Neural cell (in vitro differentiated cells): Measurements from ENCODE around the gene FOXC2. TPM values are rescaled to one million over a fixed set of nuclear protein-coding genes. Genes with fewer than 3 reads are reported as not detected.

Experiments
- H2AFZ ChIP-seq: fragments of 200-600, 300-800 bp; sonication (generic), shearing (Covaris generic); 2 replicates; pipeline ENCODE4 v1.6.0; 2014; ENCODE audit warnings: low read depth, mild to moderate bottlenecking, antibody characterized with exemption, low read length, moderate library complexity
- H3F3A ChIP-seq: fragments of 200-600 bp; shearing (Covaris generic); 2 replicates; pipeline ENCODE4 v1.6.1; 2016; ENCODE audit warnings: mild to moderate bottlenecking, moderate library complexity, mixed read lengths, antibody characterized with exemption, low read length; ENCODE audit not compliant: insufficient read depth, poor library complexity, severe bottlenecking
- H3K27ac ChIP-seq: fragments of 200-600, 300-800 bp; sonication (generic), shearing (Covaris generic); 2 replicates; pipeline ENCODE4 v1.5.1; 2014; ENCODE audit warnings: mild to moderate bottlenecking, low read length, moderate library complexity
- H3K27me3 ChIP-seq: fragments of 300-800, 200-600 bp; sonication (generic), shearing (Covaris generic); 2 replicates; pipeline ENCODE4 v1.6.0; 2014; ENCODE audit warnings: mild to moderate bottlenecking, low read depth, low read length, moderate library complexity; ENCODE audit not compliant: insufficient read depth
- H3K36me3 ChIP-seq: fragments of 300-800, 200-600 bp; sonication (generic), shearing (Covaris generic); 2 replicates; pipeline ENCODE4 v1.5.1; 2014; ENCODE audit warnings: mild to moderate bottlenecking, antibody characterized with exemption, low read length, moderate library complexity; ENCODE audit not compliant: insufficient read depth
- H3K4me2 ChIP-seq: fragments of 300-800, 200-600 bp; sonication (generic), shearing (Covaris generic); 2 replicates; pipeline ENCODE4 v1.6.0; 2014; ENCODE audit warnings: mild to moderate bottlenecking, low read length
- H3K4me3 ChIP-seq: fragments of 300-800, 200-600 bp; sonication (generic), shearing (Covaris generic); 2 replicates; pipeline ENCODE4 v1.5.1; 2014; ENCODE audit warnings: mild to moderate bottlenecking, low read length, moderate library complexity
- H3K79me2 ChIP-seq: fragments of 200-600 bp; shearing (Covaris generic); replicated peaks from 2 replicates; pipeline ENCODE4 v1.6.0; 2014; ENCODE audit warnings: mild to moderate bottlenecking, low read length, moderate library complexity; ENCODE audit not compliant: insufficient read depth
- H3K9ac ChIP-seq: fragments of 300-800, 200-600 bp; sonication (generic), shearing (Covaris generic); 2 replicates; pipeline ENCODE4 v1.6.1; 2016; ENCODE audit warnings: mild to moderate bottlenecking, low read length, mixed read lengths
- H3K9me2 ChIP-seq: fragments of 200-600 bp; shearing (Covaris generic); 2 replicates; pipeline ENCODE4 v1.6.1; 2016; ENCODE audit warnings: mild to moderate bottlenecking, low read length, mixed read lengths; ENCODE audit not compliant: insufficient read depth
- H3K9me3 ChIP-seq: fragments of 200-600, 300-800 bp; sonication (generic), shearing (Covaris generic); 2 replicates; pipeline ENCODE4 v1.6.1; 2016; ENCODE audit warnings: mild to moderate bottlenecking, mixed run types, low read length, moderate library complexity, mixed read lengths
- H4K20me1 ChIP-seq: fragments of 200-600 bp; shearing (Covaris generic); 2 replicates; pipeline ENCODE4 v1.6.1; 2016; ENCODE audit warnings: mild to moderate bottlenecking, mixed run types; ENCODE audit not compliant: insufficient read depth
- POLR2AphosphoS5 ChIP-seq: IDR thresholded peaks from 2 replicates; pipeline ENCODE4 v1.6.1; 2012
- TAF1 ChIP-seq: IDR thresholded peaks from 2 replicates; pipeline ENCODE4 v1.6.1; 2012; ENCODE audit warnings: low read depth
- polyA plus RNA-seq: library from polyadenylated mRNA; depleted of rRNA; stranded (reverse); fragments of >200 nt; gene quantifications from 2 replicates; pipeline ENCODE4 v1.2.3, GENCODE V29; 2014
- TF ChIP-seq, protein P1 (sequence below): fragments of 450-650 bp; IDR thresholded peaks from 2 replicates; pipeline ENCODE4 v1.5.1; 2014; ENCODE audit warnings: antibody characterized with exemption, mild to moderate bottlenecking, moderate library complexity; ENCODE audit not compliant: poor library complexity, severe bottlenecking
- TF ChIP-seq, protein P2 (sequence below): IDR thresholded peaks from 2 replicates; pipeline ENCODE4 v1.6.1; 2012; ENCODE audit warnings: borderline replicate concordance

The FOXC2 gene
- polyA plus RNA-seq, 1 donor from 2014 or later = not detected

DNA sequence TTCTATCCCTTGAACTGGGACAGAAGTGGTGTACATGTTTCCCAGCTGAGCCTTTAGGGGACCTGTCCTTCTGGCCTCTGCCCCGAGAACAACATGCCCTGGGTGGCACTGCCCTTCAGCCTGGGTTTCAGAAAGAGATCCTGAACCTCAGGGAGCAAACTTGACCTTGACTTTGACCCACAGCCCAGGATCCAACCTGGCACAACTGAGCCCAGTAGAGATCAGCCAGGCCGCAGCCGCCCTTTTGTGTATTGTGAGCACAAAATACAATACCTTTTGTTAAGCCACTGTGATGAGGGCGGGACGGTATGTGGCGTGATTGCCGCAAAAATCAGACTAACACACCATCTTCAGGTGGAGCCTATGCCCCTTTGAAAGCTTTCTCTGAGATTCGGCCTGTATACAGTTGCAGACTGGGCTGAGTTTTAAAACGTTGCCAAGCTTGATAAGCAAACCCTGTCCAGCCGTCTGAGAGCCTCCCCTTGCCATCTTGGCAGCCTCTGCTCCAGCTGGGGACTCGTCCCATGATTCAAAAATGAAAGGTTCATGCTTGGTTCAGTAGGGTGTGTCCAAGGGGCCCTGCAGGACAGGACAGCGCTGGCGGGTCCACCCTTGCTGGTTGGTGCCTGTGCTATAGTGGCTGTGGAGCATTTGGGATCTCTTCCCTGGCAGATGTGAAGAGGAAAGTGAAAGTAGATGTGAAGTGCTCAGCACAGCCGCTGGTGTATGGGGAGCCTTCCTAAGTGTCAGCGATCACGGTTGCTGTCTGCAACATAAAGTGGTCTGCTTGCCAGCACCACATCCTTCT is 52.0 kb downstream of the FOXC2 start:
- H3K4me3 ChIP-seq = no peak overlapping the region
- H3K4me2 ChIP-seq = no peak overlapping the region
- no peaks in the 10 kb centered on the region for H3K36me3 ChIP-seq
- H3K9ac ChIP-seq = no peak overlapping the region
- H3F3A ChIP-seq = no peaks in the 10 kb centered on the region
- no peak overlapping the region for H3K27ac ChIP-seq
- TF ChIP-seq, protein P1, sequence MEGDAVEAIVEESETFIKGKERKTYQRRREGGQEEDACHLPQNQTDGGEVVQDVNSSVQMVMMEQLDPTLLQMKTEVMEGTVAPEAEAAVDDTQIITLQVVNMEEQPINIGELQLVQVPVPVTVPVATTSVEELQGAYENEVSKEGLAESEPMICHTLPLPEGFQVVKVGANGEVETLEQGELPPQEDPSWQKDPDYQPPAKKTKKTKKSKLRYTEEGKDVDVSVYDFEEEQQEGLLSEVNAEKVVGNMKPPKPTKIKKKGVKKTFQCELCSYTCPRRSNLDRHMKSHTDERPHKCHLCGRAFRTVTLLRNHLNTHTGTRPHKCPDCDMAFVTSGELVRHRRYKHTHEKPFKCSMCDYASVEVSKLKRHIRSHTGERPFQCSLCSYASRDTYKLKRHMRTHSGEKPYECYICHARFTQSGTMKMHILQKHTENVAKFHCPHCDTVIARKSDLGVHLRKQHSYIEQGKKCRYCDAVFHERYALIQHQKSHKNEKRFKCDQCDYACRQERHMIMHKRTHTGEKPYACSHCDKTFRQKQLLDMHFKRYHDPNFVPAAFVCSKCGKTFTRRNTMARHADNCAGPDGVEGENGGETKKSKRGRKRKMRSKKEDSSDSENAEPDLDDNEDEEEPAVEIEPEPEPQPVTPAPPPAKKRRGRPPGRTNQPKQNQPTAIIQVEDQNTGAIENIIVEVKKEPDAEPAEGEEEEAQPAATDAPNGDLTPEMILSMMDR = no peak
- TF ChIP-seq, protein P2, sequence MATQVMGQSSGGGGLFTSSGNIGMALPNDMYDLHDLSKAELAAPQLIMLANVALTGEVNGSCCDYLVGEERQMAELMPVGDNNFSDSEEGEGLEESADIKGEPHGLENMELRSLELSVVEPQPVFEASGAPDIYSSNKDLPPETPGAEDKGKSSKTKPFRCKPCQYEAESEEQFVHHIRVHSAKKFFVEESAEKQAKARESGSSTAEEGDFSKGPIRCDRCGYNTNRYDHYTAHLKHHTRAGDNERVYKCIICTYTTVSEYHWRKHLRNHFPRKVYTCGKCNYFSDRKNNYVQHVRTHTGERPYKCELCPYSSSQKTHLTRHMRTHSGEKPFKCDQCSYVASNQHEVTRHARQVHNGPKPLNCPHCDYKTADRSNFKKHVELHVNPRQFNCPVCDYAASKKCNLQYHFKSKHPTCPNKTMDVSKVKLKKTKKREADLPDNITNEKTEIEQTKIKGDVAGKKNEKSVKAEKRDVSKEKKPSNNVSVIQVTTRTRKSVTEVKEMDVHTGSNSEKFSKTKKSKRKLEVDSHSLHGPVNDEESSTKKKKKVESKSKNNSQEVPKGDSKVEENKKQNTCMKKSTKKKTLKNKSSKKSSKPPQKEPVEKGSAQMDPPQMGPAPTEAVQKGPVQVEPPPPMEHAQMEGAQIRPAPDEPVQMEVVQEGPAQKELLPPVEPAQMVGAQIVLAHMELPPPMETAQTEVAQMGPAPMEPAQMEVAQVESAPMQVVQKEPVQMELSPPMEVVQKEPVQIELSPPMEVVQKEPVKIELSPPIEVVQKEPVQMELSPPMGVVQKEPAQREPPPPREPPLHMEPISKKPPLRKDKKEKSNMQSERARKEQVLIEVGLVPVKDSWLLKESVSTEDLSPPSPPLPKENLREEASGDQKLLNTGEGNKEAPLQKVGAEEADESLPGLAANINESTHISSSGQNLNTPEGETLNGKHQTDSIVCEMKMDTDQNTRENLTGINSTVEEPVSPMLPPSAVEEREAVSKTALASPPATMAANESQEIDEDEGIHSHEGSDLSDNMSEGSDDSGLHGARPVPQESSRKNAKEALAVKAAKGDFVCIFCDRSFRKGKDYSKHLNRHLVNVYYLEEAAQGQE = no peak
- TF ChIP-seq POLR2AphosphoS5 (no peak), TAF1 (no peak)
- no peaks in the 10 kb centered on the region for H3K9me2 ChIP-seq
- no peaks in the 10 kb centered on the region for H4K20me1 ChIP-seq
- H2AFZ ChIP-seq = no peak overlapping the region
- no peaks in the 10 kb centered on the region for H3K27me3 ChIP-seq
- no peaks in the 10 kb centered on the region for H3K9me3 ChIP-seq
- H3K79me2 ChIP-seq = no peaks in the 10 kb centered on the region

Other genes starting within 250 kb of the FOXC2 start
- gene FOXF1, start 56.3 kb upstream of the FOXC2 start, polyA plus RNA-seq = not detected in 2 replicates
- gene MTHFSD, start 11.6 kb upstream of the FOXC2 start, polyA plus RNA-seq = 25.0 and 39.4 TPM in 2 replicates
- 0.07 and 0.24 TPM in 2 replicates for gene FOXL1, start 11.7 kb downstream of the FOXC2 start, polyA plus RNA-seq